BLaER1 treated with 17β-estradiol and CSF1 and Interleukin-3, amounts not matched to agents 10 nM and 100 nM (cell line): ENCODE measurements around the gene LRRIQ3.
"Not testable (repeated sequence)": the region's sequence is repeated elsewhere in the genome, so short reads cannot be mapped to it uniquely, and the experiment has no call there.

ENCODE experiments used
- H3K27ac ChIP-seq, 11 experiments: shearing (Covaris generic); formaldehyde crosslinking; 2 replicates each; pipeline ENCODE4 v1.8.1; 2022
- H3K27me3 ChIP-seq, 11 experiments: shearing (Covaris generic); formaldehyde crosslinking; 2 replicates each; pipeline ENCODE4 v1.8.1; 2022
- H3K36me3 ChIP-seq, 11 experiments: shearing (Covaris generic); formaldehyde crosslinking; 2 replicates each; pipeline ENCODE4 v1.8.1; 2022
- H3K4me1 ChIP-seq, 10 experiments: shearing (Covaris generic); formaldehyde crosslinking; 2 replicates each; pipeline ENCODE4 v1.8.1; 2022
- H3K4me2 ChIP-seq, 11 experiments: shearing (Covaris generic); formaldehyde crosslinking; 2 replicates each; pipeline ENCODE4 v1.8.1; 2022
- H3K4me3 ChIP-seq, 10 experiments: shearing (Covaris generic); formaldehyde crosslinking; 2 replicates each; pipeline ENCODE4 v1.8.1; 2022
- H3K9ac ChIP-seq, 11 experiments: shearing (Covaris generic); formaldehyde crosslinking; 2 replicates each; pipeline ENCODE4 v1.8.1; 2022
- H3K9me3 ChIP-seq, 11 experiments: shearing (Covaris generic); formaldehyde crosslinking; replicated peaks in 1 of 11; 2 replicates each; pipeline ENCODE4 v1.8.1; 2022
- H4K20me1 ChIP-seq, 11 experiments: shearing (Covaris generic); formaldehyde crosslinking; 2 replicates each; pipeline ENCODE4 v1.8.1; 2022
- Cebpa-rat ChIP-seq, 11 experiments: shearing (Covaris generic); IDR thresholded peaks; 2 replicates each; pipeline ENCODE4 v1.8.1; 2022

The LRRIQ3 gene

GRCh38 chr1:74161497-74161896 is 36.5 kb downstream of the LRRIQ3 start:
- no peak for TF ChIP-seq Cebpa-rat (IDR thresholded peaks at IDR 0.05)
- no peak overlapping the region for H3K4me3 ChIP-seq
- no peaks in the 10 kb centered on the region for H3K4me1 ChIP-seq
- H3K36me3 ChIP-seq, result no peaks in the 10 kb centered on the region
- H3K4me2 ChIP-seq, result no peak overlapping the region
- H4K20me1 ChIP-seq, result no peaks in the 10 kb centered on the region
- no peaks in the 10 kb centered on the region for H3K27me3 ChIP-seq
- H3K27ac ChIP-seq, result no peak overlapping the region
- no peaks in the 10 kb centered on the region for H3K9me3 ChIP-seq
- H3K9ac ChIP-seq, result no peak overlapping the region

GRCh38 chr1:74160046-74160445 is 37.9 kb downstream of the LRRIQ3 start:
- Histone ChIP-seq H3K9ac (no peak overlapping the region), H3K4me3 (no peak overlapping the region), H3K4me2 (no peak overlapping the region), H4K20me1 (no peaks in the 10 kb centered on the region), H3K27me3 (no peaks in the 10 kb centered on the region), H3K9me3 (no peaks in the 10 kb centered on the region), H3K27ac (no peak overlapping the region), H3K4me1 (no peaks in the 10 kb centered on the region), H3K36me3 (no peaks in the 10 kb centered on the region)
- TF ChIP-seq Cebpa-rat (IDR thresholded peaks at IDR 0.05), result no peak

GRCh38 chr1:74145086-74145485 is 52.9 kb downstream of the LRRIQ3 start:
- Histone ChIP-seq H3K27me3 (no peaks in the 10 kb centered on the region), H3K36me3 (no peaks in the 10 kb centered on the region), H3K4me1 (no peaks in the 10 kb centered on the region), H3K4me2 (no peak overlapping the region), H3K4me3 (no peak overlapping the region), H3K9ac (no peak overlapping the region), H3K9me3 (no peaks in the 10 kb centered on the region), H3K27ac (no peak overlapping the region), H4K20me1 (no peaks in the 10 kb centered on the region)
- no peak for TF ChIP-seq Cebpa-rat (IDR thresholded peaks at IDR 0.05)

GRCh38 chr1:74117370-74117769 is 80.6 kb downstream of the LRRIQ3 start:
- H3K36me3 ChIP-seq, H3K9ac ChIP-seq, H3K4me3 ChIP-seq, H3K9me3 ChIP-seq, H3K4me1 ChIP-seq, H3K27me3 ChIP-seq, H4K20me1 ChIP-seq, H3K27ac ChIP-seq, H3K4me2 ChIP-seq: not testable (repeated sequence)

- Histone ChIP-seq H3K36me3 (no peaks in the 10 kb centered on the region), H3K9ac (no peak overlapping the region), H3K27ac (no peak overlapping the region), H3K4me3 (no peak overlapping the region), H3K27me3 (no peaks in the 10 kb centered on the region), H4K20me1 (no peaks in the 10 kb centered on the region), H3K4me2 (no peak overlapping the region), H3K4me1 (no peaks in the 10 kb centered on the region), H3K9me3 (no peaks in the 10 kb centered on the region)
- no peak for TF ChIP-seq Cebpa-rat (IDR thresholded peaks at IDR 0.05)
Measured at GRCh38 chr1:74113333-74113732, 84.6 kb downstream of the LRRIQ3 start.

GRCh38 chr1:74107394-74107793 is 90.6 kb downstream of the LRRIQ3 start:
- H4K20me1 ChIP-seq, result no peaks in the 10 kb centered on the region
- no peaks in the 10 kb centered on the region for H3K36me3 ChIP-seq
- H3K9ac ChIP-seq, result no peak overlapping the region
- TF ChIP-seq Cebpa-rat (IDR thresholded peaks at IDR 0.05), result no peak
- no peak overlapping the region for H3K4me2 ChIP-seq
- no peaks in the 10 kb centered on the region for H3K4me1 ChIP-seq
- no peaks in the 10 kb centered on the region for H3K9me3 ChIP-seq
- no peak overlapping the region for H3K4me3 ChIP-seq
- no peaks in the 10 kb centered on the region for H3K27me3 ChIP-seq
- no peak overlapping the region for H3K27ac ChIP-seq

- H3K27ac ChIP-seq, result no peak overlapping the region
- no peaks in the 10 kb centered on the region for H3K27me3 ChIP-seq
- no peaks in the 10 kb centered on the region for H4K20me1 ChIP-seq
- no peak overlapping the region for H3K4me2 ChIP-seq
- H3K9ac ChIP-seq, result no peak overlapping the region
- no peak overlapping the region for H3K4me3 ChIP-seq
- no peak for TF ChIP-seq Cebpa-rat (IDR thresholded peaks at IDR 0.05)
- H3K9me3 ChIP-seq, result peaks cover 3 to 21% (median 11%) of the 10 kb centered on the region in 11 experiments; a peak in 12 of 22 replicates
- no peaks in the 10 kb centered on the region for H3K36me3 ChIP-seq
- H3K4me1 ChIP-seq, result no peaks in the 10 kb centered on the region
Measured at GRCh38 chr1:74091371-74091770, 106.6 kb downstream of the LRRIQ3 start.

- H4K20me1 ChIP-seq, result no peaks in the 10 kb centered on the region; a peak in 1 of 22 replicates
- no peak overlapping the region for H3K4me2 ChIP-seq
- H3K9me3 ChIP-seq, result no peaks in the 10 kb centered on the region
- no peak for TF ChIP-seq Cebpa-rat (IDR thresholded peaks at IDR 0.05)
- H3K36me3 ChIP-seq, result no peaks in the 10 kb centered on the region
- no peak overlapping the region for H3K27ac ChIP-seq
- no peaks in the 10 kb centered on the region for H3K27me3 ChIP-seq
- no peaks in the 10 kb centered on the region for H3K4me1 ChIP-seq
- no peak overlapping the region for H3K9ac ChIP-seq
- H3K4me3 ChIP-seq, result no peak overlapping the region
Measured at GRCh38 chr1:74083128-74083527, 114.8 kb downstream of the LRRIQ3 start.

GRCh38 chr1:74065081-74065480 is 132.9 kb downstream of the LRRIQ3 start:
- Histone ChIP-seq H4K20me1 (no peaks in the 10 kb centered on the region), H3K9me3 (no peaks in the 10 kb centered on the region), H3K4me1 (no peaks in the 10 kb centered on the region), H3K27me3 (no peaks in the 10 kb centered on the region), H3K9ac (no peak overlapping the region), H3K4me2 (no peak overlapping the region), H3K4me3 (no peak overlapping the region), H3K36me3 (no peaks in the 10 kb centered on the region), H3K27ac (no peak overlapping the region)
- TF ChIP-seq Cebpa-rat (IDR thresholded peaks at IDR 0.05), result no peak

GRCh38 chr1:74057719-74058118 is 140.3 kb downstream of the LRRIQ3 start:
- Histone ChIP-seq H3K27ac (no peak overlapping the region), H3K36me3 (no peaks in the 10 kb centered on the region), H4K20me1 (no peaks in the 10 kb centered on the region), H3K4me2 (no peak overlapping the region), H3K27me3 (no peaks in the 10 kb centered on the region), H3K4me1 (no peaks in the 10 kb centered on the region), H3K4me3 (no peak overlapping the region), H3K9me3 (no peaks in the 10 kb centered on the region), H3K9ac (no peak overlapping the region)
- no peak for TF ChIP-seq Cebpa-rat (IDR thresholded peaks at IDR 0.05)

- Histone ChIP-seq H3K9me3 (no peaks in the 10 kb centered on the region), H3K27ac (no peak overlapping the region), H3K9ac (no peak overlapping the region), H3K4me3 (no peak overlapping the region), H3K27me3 (no peaks in the 10 kb centered on the region), H4K20me1 (no peaks in the 10 kb centered on the region), H3K4me2 (no peak overlapping the region), H3K4me1 (no peaks in the 10 kb centered on the region), H3K36me3 (no peaks in the 10 kb centered on the region)
- no peak for TF ChIP-seq Cebpa-rat (IDR thresholded peaks at IDR 0.05)
Measured at GRCh38 chr1:74053407-74053806, 144.6 kb downstream of the LRRIQ3 start.
